CD4-positive, alpha-beta T cell treated with Interleukin-4 for 1 hour (primary cell): ENCODE measurements around the gene IQCK.

Experiments used
- DNase-seq, 2 donors: peaks; one replicate each; pipeline ENCODE4 v3.0.0-alpha.2; 2020 to 2022

The IQCK gene

GRCh38 chr16:19841184-19841583 is 123.1 kb downstream of the IQCK start:
- no peak for DNase-seq

- DNase-seq: no peak
These were observed 124.5 kb downstream of the IQCK start for GRCh38 chr16:19842426-19843157.

DNA sequence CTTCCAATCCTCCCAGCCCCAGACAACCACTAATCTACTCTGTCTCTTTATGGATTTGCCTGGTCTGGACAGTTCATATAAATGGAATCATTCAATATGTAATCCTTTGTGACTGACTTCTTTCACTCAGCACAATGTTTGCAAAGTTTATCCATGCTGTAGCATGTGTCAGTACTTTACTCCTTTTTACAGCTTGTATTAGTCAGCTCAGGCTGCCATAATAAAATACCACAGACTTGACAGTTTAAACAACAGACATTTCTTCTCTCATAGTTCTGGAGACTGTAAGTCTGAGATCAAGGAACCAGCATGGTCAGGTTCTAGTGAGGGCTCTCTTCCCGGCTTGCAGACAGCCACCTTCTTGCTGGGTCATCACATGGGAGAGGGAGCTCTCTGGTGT is 125.3 kb downstream of the IQCK start:
- DNase-seq: no peak

GRCh38 chr16:19844945-19845641 is 127.0 kb downstream of the IQCK start:
- no peak for DNase-seq

GRCh38 chr16:19846436-19846835 is 128.4 kb downstream of the IQCK start:
- DNase-seq: no peak

GRCh38 chr16:19848756-19849155 is 130.7 kb downstream of the IQCK start:
- DNase-seq: no peak

DNA sequence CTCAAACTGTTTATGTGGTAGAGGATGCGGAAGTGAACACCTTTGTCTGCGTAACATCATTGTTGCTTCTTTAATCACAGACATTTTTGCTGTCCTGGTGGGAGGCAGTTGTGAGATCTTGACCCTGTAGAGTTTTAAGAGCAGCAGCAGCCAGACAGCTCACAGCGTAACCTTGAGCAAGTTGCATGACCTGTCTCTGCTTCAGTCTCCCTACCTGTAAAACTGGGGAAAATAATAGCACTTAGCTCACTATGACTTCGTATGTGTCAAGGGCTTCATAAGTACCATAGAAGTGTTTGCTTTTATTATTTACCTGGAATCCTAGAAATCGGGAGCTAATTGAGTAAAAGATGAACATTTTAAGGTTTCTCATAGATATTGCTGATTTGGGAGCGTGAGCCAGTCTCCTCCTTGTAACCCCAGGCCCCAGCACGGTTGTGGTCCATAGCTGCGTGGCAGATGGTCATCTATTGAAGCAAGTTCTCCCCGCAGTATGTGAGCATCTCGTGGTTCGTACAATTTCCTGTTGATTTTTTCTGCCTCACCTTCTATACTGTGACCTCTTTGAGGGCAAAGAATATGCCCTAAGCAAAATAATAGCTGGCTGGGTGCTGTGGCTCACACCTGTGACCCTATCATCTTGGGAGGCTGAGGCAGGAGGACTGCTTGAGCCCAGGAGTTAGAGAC is 132.2 kb downstream of the IQCK start:
- DNase-seq: no peak

DNA sequence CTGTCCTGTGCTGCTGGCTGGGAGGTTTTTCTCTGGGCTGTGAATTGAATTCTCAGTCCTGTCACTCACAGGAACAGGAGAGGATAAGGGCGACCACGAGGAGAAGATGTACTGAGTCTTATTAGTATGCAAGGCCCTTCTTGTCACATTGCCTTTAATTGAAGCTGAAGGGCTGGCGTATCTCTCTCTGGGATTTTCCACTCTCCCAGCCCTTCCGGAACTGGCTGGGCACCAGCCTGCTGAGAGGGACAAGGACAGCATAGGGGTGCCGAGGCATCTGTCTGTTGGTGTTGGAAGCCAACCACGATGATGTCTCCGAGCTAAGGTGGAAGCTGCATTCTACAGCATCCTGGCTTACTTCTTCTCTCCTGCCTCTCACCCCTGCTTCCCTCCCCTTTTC is 133.4 kb downstream of the IQCK start:
- no peak for DNase-seq

- DNase-seq: no peak
These were observed 135.2 kb downstream of the IQCK start for GRCh38 chr16:19853132-19853741.

DNA sequence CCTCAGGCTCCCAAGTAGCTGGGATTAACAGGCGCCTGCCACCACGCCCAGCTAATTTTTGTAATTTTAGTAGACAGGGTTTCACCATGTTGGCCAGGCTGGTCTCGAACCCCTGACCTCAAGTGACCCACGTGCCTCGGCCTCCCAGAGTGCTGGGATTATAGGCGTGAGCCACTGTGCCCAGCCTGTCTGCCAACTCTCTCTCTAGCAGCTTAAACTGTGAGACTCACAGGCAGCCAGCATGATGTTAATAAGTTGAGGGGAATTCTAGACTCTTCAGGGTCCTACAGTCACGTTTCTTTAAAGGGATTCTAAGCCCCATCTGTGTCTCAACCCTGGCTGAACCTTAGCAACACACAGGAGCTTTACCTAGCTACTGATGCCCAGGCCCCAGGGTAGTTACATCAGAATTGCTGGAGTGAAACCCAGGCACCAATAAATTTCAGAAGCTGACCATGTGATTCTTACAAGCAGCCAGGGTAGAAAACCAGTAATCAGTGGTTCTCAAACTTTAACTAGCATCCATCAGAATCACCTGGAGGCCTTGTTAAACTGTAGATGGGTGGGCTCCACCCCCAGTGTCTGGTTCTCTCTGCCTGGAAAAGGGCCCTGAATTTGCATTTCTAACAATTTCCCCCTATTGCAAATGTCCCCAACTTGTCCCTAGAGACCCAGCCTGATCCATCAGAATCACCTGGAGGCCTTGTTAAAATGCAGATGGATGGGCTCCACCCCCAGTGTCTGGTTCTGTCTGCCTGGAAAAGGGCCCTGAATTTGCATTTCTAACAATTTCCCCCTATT is 135.9 kb downstream of the IQCK start:
- no peak for DNase-seq

- DNase-seq: no peak
These were observed 136.4 kb downstream of the IQCK start for GRCh38 chr16:19854543-19854876.

DNA sequence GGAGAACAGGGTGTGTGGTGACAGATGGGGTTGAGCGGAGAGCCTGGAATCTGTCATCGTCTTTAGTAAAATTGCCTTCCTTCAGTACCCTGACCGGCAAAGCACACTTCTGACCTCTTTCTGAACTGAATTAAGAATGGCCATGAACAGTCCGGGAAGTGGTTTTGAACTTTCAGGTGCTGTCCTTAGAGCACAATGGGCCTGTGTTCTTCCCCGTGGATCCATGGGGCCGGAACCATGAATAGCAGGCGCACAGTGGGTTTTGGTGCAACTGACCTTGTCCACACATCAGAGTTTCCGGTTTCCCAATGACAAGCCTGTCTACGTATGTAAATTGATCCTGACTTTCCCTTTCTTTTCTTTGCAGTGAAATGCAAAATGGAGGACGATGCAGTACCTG is 138.0 kb downstream of the IQCK start:
- no peak for DNase-seq

DNA sequence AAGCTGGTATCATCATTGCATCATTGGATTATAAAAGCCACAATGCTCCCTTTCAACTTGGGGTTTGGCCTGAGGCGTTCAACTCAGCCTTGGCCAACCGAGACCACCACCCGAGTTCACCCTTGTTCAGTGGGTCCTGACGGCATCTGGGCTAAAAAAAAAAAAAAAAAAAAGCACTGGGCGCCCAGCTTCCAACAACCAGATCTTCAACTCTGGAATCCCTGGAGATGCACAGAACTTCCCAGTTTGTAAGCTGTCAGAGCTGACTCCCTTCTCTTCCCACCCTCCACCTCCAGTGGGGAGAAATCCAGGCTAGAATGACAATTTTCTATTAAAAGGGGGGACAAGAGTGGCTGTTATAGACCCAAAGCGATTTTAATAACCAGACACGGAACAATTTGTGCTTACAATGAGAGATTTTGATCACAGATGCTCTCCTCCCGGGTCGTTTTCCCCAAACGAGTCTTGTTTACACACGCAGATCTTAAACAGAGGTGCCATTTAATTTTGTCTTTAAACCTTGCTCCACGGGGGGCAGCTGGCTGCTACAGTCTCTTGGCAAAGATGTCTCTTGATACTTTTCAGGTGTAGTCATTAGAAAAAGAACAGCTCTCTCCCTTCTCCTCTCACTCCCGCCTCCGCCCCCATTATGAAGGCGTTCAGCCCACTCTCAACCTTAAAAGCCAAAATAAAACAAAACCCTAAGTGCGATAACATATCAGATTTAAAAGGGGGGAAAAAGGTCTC is 139.7 kb downstream of the IQCK start:
- DNase-seq: no peak

- no peak for DNase-seq
These were observed 140.4 kb downstream of the IQCK start for GRCh38 chr16:19858340-19859018.

DNA sequence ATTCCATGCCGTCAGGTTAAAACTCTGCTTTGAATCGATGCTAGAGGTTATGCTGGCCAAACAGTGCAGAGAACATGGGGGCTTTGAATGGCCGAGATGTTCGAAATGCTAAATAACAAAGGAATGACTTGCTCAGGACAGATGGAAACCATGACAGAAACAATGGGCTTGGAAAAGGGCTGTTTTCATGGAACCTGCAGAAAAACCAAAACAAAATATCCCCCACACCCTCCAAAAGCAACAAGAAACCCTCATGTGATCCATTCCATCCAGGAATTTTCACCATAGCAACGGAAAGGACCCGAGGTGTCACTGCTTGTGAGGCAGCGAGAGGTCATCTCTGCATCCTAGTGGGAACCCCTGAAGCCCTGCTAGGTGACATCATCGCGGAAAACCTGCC is 141.1 kb downstream of the IQCK start:
- DNase-seq: no peak

DNA sequence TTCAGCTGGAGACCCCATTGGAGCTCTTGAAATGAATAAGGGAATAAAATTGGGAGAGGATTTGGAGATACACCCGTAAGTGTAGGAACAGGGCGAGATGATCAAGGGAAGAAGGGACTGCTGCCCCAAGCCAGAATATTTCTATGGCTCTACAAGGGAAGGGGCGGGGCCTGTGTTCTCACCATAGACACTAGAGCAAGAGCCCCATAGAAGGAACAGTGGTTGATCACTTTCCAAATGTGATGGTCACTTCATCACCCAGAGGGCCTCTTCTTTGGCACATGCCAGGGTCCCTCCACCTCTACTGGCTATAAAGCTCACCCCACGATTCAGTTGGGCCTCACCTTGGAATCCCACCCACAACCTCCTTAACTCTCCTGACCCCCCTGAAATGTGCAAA is 141.5 kb downstream of the IQCK start:
- no peak for DNase-seq

DNA sequence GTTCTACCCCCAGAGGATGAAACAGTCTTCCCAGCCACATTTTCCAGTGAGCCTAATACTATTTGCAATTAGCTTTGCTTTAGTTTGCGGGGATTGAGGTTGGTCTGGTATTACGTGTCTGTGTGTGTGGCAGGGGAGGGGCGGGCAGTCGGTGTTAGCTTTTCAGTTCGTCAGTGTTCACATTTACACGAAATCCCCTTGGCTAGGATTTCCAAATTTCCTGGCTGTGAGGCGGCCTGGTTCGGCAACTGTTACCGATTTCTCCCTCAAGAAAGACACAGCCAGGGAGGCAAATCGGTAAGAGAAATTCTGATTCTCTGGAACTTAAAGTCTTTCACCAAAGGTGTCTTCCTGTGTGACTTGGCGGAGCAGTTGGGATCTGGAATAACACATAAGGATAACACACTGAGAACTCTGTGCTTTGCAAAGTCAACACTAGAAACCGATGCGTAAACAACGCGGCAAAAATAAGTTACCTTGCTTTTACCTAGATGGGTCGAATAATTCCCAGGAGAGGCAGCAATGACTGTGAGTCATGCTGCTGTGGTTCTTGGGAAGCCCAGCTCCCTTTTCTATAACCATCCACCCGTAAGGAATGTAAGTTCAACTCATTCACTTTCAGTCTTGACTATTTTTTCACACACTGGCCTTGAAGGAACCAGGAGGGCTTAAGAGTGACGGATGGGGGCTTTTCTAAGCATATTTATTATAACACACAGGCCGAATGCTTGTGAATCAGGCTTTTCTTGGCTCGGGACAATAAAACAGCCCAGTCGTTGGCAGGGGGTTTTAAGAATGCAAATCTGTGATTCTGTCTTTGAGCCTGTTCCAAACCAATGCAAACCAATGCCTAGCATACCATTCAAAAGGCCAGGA is 142.3 kb downstream of the IQCK start:
- no peak for DNase-seq

DNA sequence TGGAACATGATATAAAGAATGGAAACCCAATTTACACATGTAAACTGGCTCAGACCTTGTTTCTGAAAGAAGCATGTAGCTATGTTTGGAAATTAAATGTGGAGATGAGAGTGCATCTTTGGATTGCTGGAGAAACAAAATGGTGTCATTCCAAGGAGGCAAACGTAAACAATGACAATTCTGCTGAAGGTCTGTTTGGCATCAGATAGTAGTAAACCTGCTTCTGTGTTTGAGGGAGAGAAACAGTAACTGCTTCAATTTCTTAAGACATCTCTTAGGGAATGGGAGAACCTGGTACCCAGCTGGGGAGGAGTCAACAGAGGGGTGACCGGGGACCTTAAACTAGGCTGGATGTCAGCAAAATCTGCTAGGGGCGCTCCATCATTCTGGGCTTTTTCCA is 143.1 kb downstream of the IQCK start:
- DNase-seq: no peak

GRCh38 chr16:19861811-19862327 is 143.8 kb downstream of the IQCK start:
- DNase-seq: no peak

- DNase-seq: no peak
These were observed 145.9 kb downstream of the IQCK start for GRCh38 chr16:19863990-19864389.
